Endothelial cell of umbilical vein (primary cell): Measurements from ENCODE around the gene MYO16. TPM values are rescaled to one million over a fixed set of nuclear protein-coding genes. Genes with fewer than 3 reads are reported as not detected.

Source experiments
- BruUV-seq: library from RNA; stranded (reverse); fragments of 400-500 nt; replicated peaks from 2 replicates; lab custom pipeline; 2021; lab: Mats Ljungman, UMichigan
- CTCF ChIA-PET: fragments of 300-600, 350-600 bp; sonication (Branson Sonifier 250); formaldehyde crosslinking; loops from one replicate; lab custom pipeline; 2021; ENCODE audit warnings: antibody characterized with exemption, inconsistent platforms; lab: Charles Lee
- POLR2A ChIA-PET: fragments of 300-600, 350-600 bp; sonication (Branson Sonifier 250); formaldehyde crosslinking; loops from one replicate; lab custom pipeline; 2021; ENCODE audit warnings: antibody characterized with exemption, inconsistent platforms; lab: Charles Lee
- DNase-seq: peaks from one replicate; pipeline ENCODE4 v3.0.0-alpha.2; 2011; ENCODE audit warnings: low read depth, low spot score
- FAIRE-seq: peaks from 2 replicates; lab custom pipeline; 2011; peaks lifted over from hg19 to GRCh38; lab: Jason Lieb, UNC
- H2AFZ ChIP-seq: 2 replicates; pipeline ENCODE4 v1.6.0; 2012; ENCODE audit warnings: low read depth, low read length, control low read depth, inconsistent platforms
- H3K27ac ChIP-seq: 2 replicates; pipeline ENCODE4 v1.5.1; 2011; ENCODE audit warnings: low read depth, mild to moderate bottlenecking, control low read depth, low read length, moderate library complexity; ENCODE audit not compliant: insufficient read depth
- H3K27me3 ChIP-seq, 2 experiments: 2 replicates each; pipeline versions ENCODE4 v1.6.0 to v1.6.1; 2011; ENCODE audit warnings: low read length in 2 of 2, mixed read lengths in 1 of 2; ENCODE audit not compliant: control insufficient read depth in 2 of 2, insufficient read depth in 2 of 2
- H3K36me3 ChIP-seq, 2 experiments: 2 replicates in 1 of 2; 3 replicates in 1 of 2; pipeline ENCODE4 v1.5.1; 2011; ENCODE audit warnings: low read length in 2 of 2, mild to moderate bottlenecking in 1 of 2, moderate library complexity in 1 of 2; ENCODE audit not compliant: control insufficient read depth in 2 of 2, insufficient read depth in 2 of 2; ENCODE audit errors: extremely low read depth in 1 of 2
- H3K4me1 ChIP-seq: 3 replicates; pipeline ENCODE4 v1.5.1; 2011; ENCODE audit warnings: mild to moderate bottlenecking, low read length; ENCODE audit not compliant: control insufficient read depth, insufficient read depth; ENCODE audit errors: extremely low read depth
- H3K4me2 ChIP-seq: 2 replicates; pipeline ENCODE4 v1.6.1; 2011; ENCODE audit warnings: low read length, control low read depth, mixed read lengths; ENCODE audit not compliant: insufficient read depth
- H3K4me3 ChIP-seq, 3 experiments: fragments of 200-600 bp in 1 of 3; sonication (generic), shearing (Covaris generic) in 1 of 3; replicated peaks in 1 of 3; 2 replicates each; pipeline ENCODE4 v1.5.1; 2011 to 2016; ENCODE audit warnings: control low read depth in 3 of 3, low read length in 3 of 3, mild to moderate bottlenecking in 2 of 3, inconsistent platforms in 1 of 3, low read depth in 1 of 3, moderate library complexity in 1 of 3; ENCODE audit not compliant: insufficient read depth in 1 of 3
- H3K79me2 ChIP-seq: 2 replicates; pipeline ENCODE4 v1.6.0; 2012; ENCODE audit warnings: low read length, inconsistent platforms; ENCODE audit not compliant: control insufficient read depth, insufficient read depth
- H3K9ac ChIP-seq: replicated peaks from 2 replicates; pipeline ENCODE3; 2011; ENCODE audit warnings: low read length, control low read depth; ENCODE audit not compliant: insufficient read depth; ENCODE audit errors: extremely low read depth
- H3K9me1 ChIP-seq: replicated peaks from 3 replicates; pipeline ENCODE4 v1.6.0; 2011; ENCODE audit warnings: mild to moderate bottlenecking, low read length; ENCODE audit not compliant: control insufficient read depth, insufficient read depth; ENCODE audit errors: extremely low read depth
- H3K9me3 ChIP-seq: replicated peaks from 2 replicates; pipeline ENCODE4 v1.5.1; 2012; ENCODE audit warnings: low read length, inconsistent platforms; ENCODE audit not compliant: control insufficient read depth, insufficient read depth
- H4K20me1 ChIP-seq: replicated peaks from 2 replicates; pipeline ENCODE3; 2011; ENCODE audit warnings: mild to moderate bottlenecking, low read length; ENCODE audit not compliant: control insufficient read depth, insufficient read depth; ENCODE audit errors: extremely low read depth
- CTCF ChIP-seq, 2 donors: IDR thresholded peaks; 1 replicate in 1 of 2; 2 replicates in 1 of 2; pipeline ENCODE4 v1.5.1; 2011; ENCODE audit warnings: low read length in 2 of 2, mild to moderate bottlenecking in 2 of 2, moderate library complexity in 2 of 2, control low read depth in 1 of 2, inconsistent platforms in 1 of 2, low read depth in 1 of 2; ENCODE audit not compliant: insufficient read depth in 1 of 2; ENCODE audit errors: extremely low read depth in 1 of 2
- EZH2 ChIP-seq: IDR thresholded peaks from 2 replicates; pipeline ENCODE4 v1.6.1; 2012; ENCODE audit warnings: borderline replicate concordance, low read depth, mild to moderate bottlenecking, moderate library complexity, low read length, inconsistent platforms; ENCODE audit not compliant: severe bottlenecking
- FOS ChIP-seq: IDR thresholded peaks from 2 replicates; pipeline ENCODE4 v1.6.1; 2011; ENCODE audit warnings: mild to moderate bottlenecking, low read length, moderate library complexity, borderline replicate concordance; ENCODE audit not compliant: insufficient read depth
- GATA2 ChIP-seq: IDR thresholded peaks from 2 replicates; pipeline ENCODE4 v1.7.0; 2011; ENCODE audit warnings: low read depth, mild to moderate bottlenecking, moderate library complexity, mixed read lengths, low read length; ENCODE audit not compliant: insufficient read length, insufficient read depth
- JUN ChIP-seq: IDR thresholded peaks from 2 replicates; pipeline ENCODE4 v1.6.1; 2011; ENCODE audit warnings: borderline replicate concordance, low read depth; ENCODE audit not compliant: insufficient read length, insufficient read depth
- MAX ChIP-seq: IDR thresholded peaks from 2 replicates; pipeline ENCODE4 v1.6.1; 2011; ENCODE audit not compliant: insufficient read depth, insufficient read length
- MYC ChIP-seq: IDR thresholded peaks from one replicate; pipeline ENCODE4 v1.6.1; 2011; ENCODE audit warnings: mild to moderate bottlenecking, low read depth, low read length
- POLR2A ChIP-seq: IDR thresholded peaks from 2 replicates; pipeline ENCODE4 v1.6.1; 2012; ENCODE audit warnings: low read depth, mild to moderate bottlenecking, control low read depth, low read length
- POLR2AphosphoS5 ChIP-seq: IDR thresholded peaks from 2 replicates; pipeline ENCODE4 v1.6.1; 2012; ENCODE audit warnings: low read depth, mild to moderate bottlenecking, control low read depth, low read length, moderate library complexity; ENCODE audit not compliant: insufficient read depth
- dilution Hi-C: fragments of 300-500 bp; cut with MboI; formaldehyde crosslinking; loops from one replicate; pipeline ENCODE4 v1.15.0; 2019; ENCODE audit warnings: low sequenced_read_pairs; ENCODE audit not compliant: extremely low pct_ligation_motif_present
- intact Hi-C: fragments of 100-400 bp; cut with micrococcal nuclease; formaldehyde crosslinking; loops from one replicate; pipeline ENCODE4 v1.10.0; 2022
- polyA plus RNA-seq, 4 experiments: library from polyadenylated mRNA; depleted of rRNA in 3 of 4; stranded (reverse) in 3 of 4; unstranded in 1 of 4; fragments of >200 nt; gene quantifications; 2 replicates each; pipeline versions ENCODE4 v1.2.1 to v1.2.3, GENCODE V29; 2011 to 2012; ENCODE audit warnings: missing spikeins in 1 of 4
- total RNA-seq: library from RNA; stranded (reverse); gene quantifications from 2 replicates; pipeline ENCODE4 v1.2.3, GENCODE V29; 2021

MYO16 gene
- total and polyA plus RNA-seq, 2 donors (not counting 3 experiments of a cell fraction or from before 2014, with no cell fraction given) = 0.03 to 0.04 TPM

- BruUV-seq = no TSS peak
- H3K9me1 ChIP-seq = no peaks in the 10 kb centered on the region
- CTCF ChIA-PET = interaction anchor here (1.0 kb wide), 1 partner anchor 14 kb away, joined by 3 read pairs; no protein-coding TSS in a partner anchor
- no peak overlapping the region for H3K27ac ChIP-seq
- H2AFZ ChIP-seq = no peak overlapping the region
- H3K4me1 ChIP-seq = no peaks in the 10 kb centered on the region
- intact Hi-C loops (no loop called here), dilution Hi-C loops (no loop called here)
- no peaks in the 10 kb centered on the region for H3K9me3 ChIP-seq
- no peak overlapping the region for H3K4me2 ChIP-seq
- DNase-seq (no peak), FAIRE-seq (no peak)
- no peaks in the 10 kb centered on the region for H3K36me3 ChIP-seq
- TF ChIP-seq GATA2 = no peak
- TF ChIP-seq CTCF (IDR thresholded peaks at IDR 0.05; ENCODE audit: extremely low read depth in 1 of 2, insufficient read depth in 1 of 2, low read depth in 1 of 2, low read length in 2 of 2) = no peak
- no peak for TF ChIP-seq MAX
- TF ChIP-seq FOS = no peak
- TF ChIP-seq POLR2A = no peak
- TF ChIP-seq POLR2AphosphoS5 = no peak
- no peak for TF ChIP-seq MYC
- no peak for TF ChIP-seq EZH2
- TF ChIP-seq JUN = no peak
- H3K79me2 ChIP-seq = no peaks in the 10 kb centered on the region
- H3K27me3 ChIP-seq = peaks cover 0 to 2% of the 10 kb centered on the region in 2 experiments
- no peak overlapping the region for H3K9ac ChIP-seq
- POLR2A ChIA-PET = interaction anchor here (0.7 kb wide), 1 partner anchor 42 kb away, joined by 3 read pairs; no protein-coding TSS in a partner anchor
- H4K20me1 ChIP-seq = no peaks in the 10 kb centered on the region
- no peak overlapping the region for H3K4me3 ChIP-seq
These were observed 562.9 kb downstream of the MYO16 start for GRCh38 chr13:109192306-109192705.
